HFFc6 (cell line): ENCODE data around the gene DSC2. TPM values are rescaled to one million over a fixed set of nuclear protein-coding genes. Genes with fewer than 3 reads are reported as not detected.
"Not testable (repeated sequence)": the region's sequence is repeated elsewhere in the genome, so short reads cannot be mapped to it uniquely, and the experiment has no call there.

Experiments
- DNase-seq: peaks from one replicate; pipeline ENCODE4 v3.0.0-alpha.2; 2018
- H3K27ac Mint-ChIP-seq: 2 replicates; pipeline ENCODE4 v1.8.0; 2020; ENCODE audit warnings: mild to moderate bottlenecking, mixed read lengths
- H3K27me3 Mint-ChIP-seq: 2 replicates; pipeline ENCODE4 v1.8.0; 2021; ENCODE audit warnings: mild to moderate bottlenecking, moderate library complexity, mixed read lengths; ENCODE audit not compliant: insufficient read depth
- H3K36me3 Mint-ChIP-seq: 2 replicates; pipeline ENCODE4 v1.8.0; 2021; ENCODE audit warnings: low read depth, mixed read lengths
- H3K4me1 Mint-ChIP-seq: 2 replicates; pipeline ENCODE4 v1.8.0; 2020; ENCODE audit warnings: low read depth, mixed read lengths
- H3K4me3 Mint-ChIP-seq: 2 replicates; pipeline ENCODE4 v1.8.0; 2020; ENCODE audit warnings: mild to moderate bottlenecking, moderate library complexity, mixed read lengths
- H3K9me3 Mint-ChIP-seq: 2 replicates; pipeline ENCODE4 v1.8.0; 2020; ENCODE audit warnings: mild to moderate bottlenecking, mixed read lengths
- CTCF ChIP-seq: fragments of 200-600 bp; sonication (generic); IDR thresholded peaks from 2 replicates; pipeline ENCODE4 v1.5.0; 2021; ENCODE audit warnings: antibody characterized with exemption, mild to moderate bottlenecking
- total RNA-seq, 6 experiments: library from RNA; stranded (reverse); fragmentation: NEBNext Ultra II Directional; extraction: Animal tissue kit (Norgen Biotek cat#: 25700); gene quantifications; 2 replicates in 1 of 6; 3 replicates in 5 of 6; pipeline ENCODE4 v1.2.3, GENCODE V29; 2021

DSC2 gene
- total RNA-seq, 6 experiments from 2014 or later: not detected

GRCh38 chr18:31138709-31139108 lies 36.5 kb upstream of the DSC2 start:
- Mint-ChIP-seq H3K27ac (no peak overlapping the region), H3K27me3 (no peaks in the 10 kb centered on the region), H3K4me3 (no peak overlapping the region), H3K36me3 (no peaks in the 10 kb centered on the region), H3K4me1 (no peaks in the 10 kb centered on the region), H3K9me3 (peaks cover 19% of the 10 kb centered on the region)
- no peak for DNase-seq
- TF ChIP-seq CTCF: no peak

- no peak for TF ChIP-seq CTCF
- DNase-seq: no peak
- no peaks in the 10 kb centered on the region for H3K36me3 Mint-ChIP-seq
- H3K4me3 Mint-ChIP-seq: no peak overlapping the region
- peaks cover 16% of the 10 kb centered on the region for H3K9me3 Mint-ChIP-seq
- no peak overlapping the region for H3K27ac Mint-ChIP-seq
- no peaks in the 10 kb centered on the region for H3K27me3 Mint-ChIP-seq
- no peaks in the 10 kb centered on the region for H3K4me1 Mint-ChIP-seq
These were observed 32.8 kb upstream of the DSC2 start for GRCh38 chr18:31134988-31135529.

- H3K4me1 Mint-ChIP-seq: no peaks in the 10 kb centered on the region
- no peaks in the 10 kb centered on the region for H3K27me3 Mint-ChIP-seq
- no peak for TF ChIP-seq CTCF
- H3K4me3 Mint-ChIP-seq: no peak overlapping the region
- no peak for DNase-seq
- peaks cover 18% of the 10 kb centered on the region for H3K9me3 Mint-ChIP-seq
- no peaks in the 10 kb centered on the region for H3K36me3 Mint-ChIP-seq
- no peak overlapping the region for H3K27ac Mint-ChIP-seq
These were observed 27.3 kb upstream of the DSC2 start for GRCh38 chr18:31129398-31130115.

GRCh38 chr18:31125878-31126277 lies 23.7 kb upstream of the DSC2 start:
- Mint-ChIP-seq H3K36me3 (no peaks in the 10 kb centered on the region), H3K27ac (no peak overlapping the region), H3K4me1 (no peaks in the 10 kb centered on the region), H3K9me3 (peaks cover 24% of the 10 kb centered on the region), H3K27me3 (no peaks in the 10 kb centered on the region), H3K4me3 (no peak overlapping the region)
- no peak for TF ChIP-seq CTCF
- DNase-seq: no peak

GRCh38 chr18:31123125-31123524 lies 20.9 kb upstream of the DSC2 start:
- peaks cover 33% of the 10 kb centered on the region for H3K9me3 Mint-ChIP-seq
- not testable (repeated sequence) for H3K27me3 Mint-ChIP-seq, H3K4me3 Mint-ChIP-seq, H3K4me1 Mint-ChIP-seq, H3K27ac Mint-ChIP-seq, H3K36me3 Mint-ChIP-seq, DNase-seq

- Mint-ChIP-seq H3K9me3 (peaks cover 41% of the 10 kb centered on the region), H3K4me3 (no peak overlapping the region)
These were observed 18.4 kb upstream of the DSC2 start for GRCh38 chr18:31120594-31120993.

More at GRCh38 chr18:31120594-31120993, 18.4 kb upstream of the DSC2 start:
- no peak overlapping the region for H3K27ac Mint-ChIP-seq
- H3K27me3 Mint-ChIP-seq: no peaks in the 10 kb centered on the region
- no peaks in the 10 kb centered on the region for H3K4me1 Mint-ChIP-seq
- DNase-seq: no peak
- no peak for TF ChIP-seq CTCF
- H3K36me3 Mint-ChIP-seq: no peaks in the 10 kb centered on the region
